GM12878 (cell line): ENCODE data around the gene ARMC2. TPM values are rescaled to one million over a fixed set of nuclear protein-coding genes. Genes with fewer than 3 reads are reported as not detected.

Experiments used
- ATAC-seq: fragments of 200-7000 bp; cut with Tn5 transposase; 3 replicates; pipeline ENCODE4 v1.9.1; 2020; ENCODE audit warnings: mild to moderate bottlenecking, moderate library complexity
- BruUV-seq: library from RNA; stranded (reverse); fragments of 400-500 nt; replicated peaks from 2 replicates; lab custom pipeline; 2021; lab: Mats Ljungman, UMichigan
- CTCF ChIA-PET: fragments of 300-600 bp; sonication (Branson Sonifier 250); formaldehyde crosslinking; extraction: SDS; loops from one replicate; lab custom pipeline; 2021; ENCODE audit warnings: inconsistent platforms; lab: Yijun Ruan, JAX
- POLR2A ChIA-PET: fragments of 350-600 bp; formaldehyde crosslinking; extraction: SDS; loops from one replicate; lab custom pipeline; 2021; ENCODE audit warnings: inconsistent platforms; lab: Charles Lee
- RAD21 ChIA-PET: fragments of 300-600 bp; sonication (Branson Sonifier 250); formaldehyde crosslinking; loops from one replicate; lab custom pipeline; 2023; ENCODE audit warnings: antibody characterized with exemption; ENCODE audit not compliant: unreplicated experiment; lab: Charles Lee
- SMC1A ChIA-PET: fragments of 300-600 bp; sonication (Branson Sonifier 250); formaldehyde crosslinking; loops from one replicate; lab custom pipeline; 2023; ENCODE audit not compliant: unreplicated experiment, uncharacterized antibody; lab: Charles Lee
- DNase-seq: peaks from one replicate; pipeline ENCODE4 v3.0.0-alpha.2; 2011; ENCODE audit warnings: low read depth, low spot score
- FAIRE-seq: peaks from 3 replicates; lab custom pipeline; 2011; peaks lifted over from hg19 to GRCh38; lab: Jason Lieb, UNC
- H2AFZ ChIP-seq: 2 replicates; pipeline ENCODE4 v1.6.0; 2011; ENCODE audit warnings: low read depth, low read length, control low read depth; ENCODE audit not compliant: control insufficient read depth
- H3K27ac ChIP-seq: 2 replicates; pipeline ENCODE4 v1.5.1; 2011; ENCODE audit warnings: control low read depth; ENCODE audit not compliant: control insufficient read depth, insufficient read depth
- H3K27me3 ChIP-seq, 2 experiments: replicated peaks in 1 of 2; 2 replicates each; pipeline versions ENCODE4 v1.6.0 to v1.6.1; 2011; ENCODE audit warnings: low read length in 1 of 2; ENCODE audit not compliant: control insufficient read depth in 2 of 2, insufficient read depth in 2 of 2
- H3K36me3 ChIP-seq, 2 experiments: 2 replicates each; pipeline ENCODE4 v1.5.1; 2011; ENCODE audit warnings: low read length in 1 of 2; ENCODE audit not compliant: control insufficient read depth in 2 of 2, insufficient read depth in 2 of 2
- H3K4me1 ChIP-seq: 2 replicates; pipeline ENCODE4 v1.6.1; 2011; ENCODE audit warnings: mild to moderate bottlenecking, low read length, moderate library complexity, mixed read lengths; ENCODE audit not compliant: control insufficient read depth, insufficient read depth
- H3K4me2 ChIP-seq: 2 replicates; pipeline ENCODE4 v1.6.0; 2011; ENCODE audit warnings: control low read depth; ENCODE audit not compliant: control insufficient read depth, insufficient read depth
- H3K4me3 ChIP-seq: fragments of 200-600 bp; sonication (generic); 2 replicates; pipeline ENCODE4 v1.5.1; 2016
- H3K79me2 ChIP-seq: 2 replicates; pipeline ENCODE4 v1.6.0; 2011; ENCODE audit warnings: low read length; ENCODE audit not compliant: control insufficient read depth, insufficient read depth
- H3K9ac ChIP-seq: 2 replicates; pipeline ENCODE4 v1.8.0; 2011; ENCODE audit warnings: low read length, control low read depth, mixed read lengths; ENCODE audit not compliant: control insufficient read depth, insufficient read depth
- H3K9me3 ChIP-seq: replicated peaks from 3 replicates; pipeline ENCODE4 v1.5.1; 2011; ENCODE audit warnings: mild to moderate bottlenecking, low read length; ENCODE audit not compliant: control insufficient read depth, insufficient read depth
- H4K20me1 ChIP-seq: 2 replicates; pipeline ENCODE4 v1.6.0; 2011; ENCODE audit not compliant: control insufficient read depth, insufficient read depth
- BHLHE40 ChIP-seq, 2 experiments: fragments of 450-650 bp in 1 of 2; IDR thresholded peaks; 2 replicates each; pipeline ENCODE4 v1.6.1; 2011 to 2017; ENCODE audit warnings: low read depth in 2 of 2, borderline replicate concordance in 1 of 2, improper control_type of control experiment in 1 of 2, low read length in 1 of 2, mild to moderate bottlenecking in 1 of 2
- FOXK2 ChIP-seq: fragments of 450-650 bp; IDR thresholded peaks from 2 replicates; pipeline ENCODE4 v1.6.1; 2017; ENCODE audit warnings: mild to moderate bottlenecking, moderate library complexity
- PAX8 ChIP-seq: fragments of 450-650 bp; IDR thresholded peaks from 2 replicates; pipeline ENCODE4 v1.6.1; 2017; ENCODE audit warnings: mild to moderate bottlenecking, moderate library complexity
- ZZZ3 ChIP-seq: IDR thresholded peaks from 2 replicates; pipeline ENCODE4 v1.6.1; 2011; ENCODE audit warnings: low read depth; ENCODE audit not compliant: control insufficient read depth, insufficient read length
- WGBS: methylation state at CpG from one replicate; pipeline ENCODE4 v1.1.6; 2016; ENCODE audit warnings: low lambda C conversion rate; ENCODE audit not compliant: insufficient replicate concordance, insufficient coverage; ENCODE audit errors: missing lambda C conversion rate; 5-methylcytosine and 5-hydroxymethylcytosine counted together
- in situ Hi-C: fragments of 300-500 bp; cut with MboI; formaldehyde crosslinking; loops from 9 replicates; pipeline ENCODE4 v1.14.3; 2018; ENCODE audit warnings: mixed read lengths
- intact Hi-C: fragments of 100-400 bp; cut with micrococcal nuclease; formaldehyde crosslinking; loops from one replicate; pipeline ENCODE4 v1.14.2; 2022; ENCODE audit not compliant: unreplicated experiment
- polyA plus RNA-seq, 11 experiments: library from polyadenylated mRNA; depleted of rRNA in 4 of 11; unstranded in 6 of 11; stranded (reverse) in 5 of 11; fragments of >200 nt; fragmentation: Nextera tagmentation in 4 of 11; fragmentation: Illumina TruSeq in 1 of 11; extraction: Ambion mirVana in 4 of 11; extraction: Trizol in 1 of 11; gene quantifications; 1 replicate in 1 of 11; 2 replicates in 10 of 11; pipeline versions ENCODE4 v1.2.1 to v1.2.3, GENCODE V29; 2011 to 2016; ENCODE audit warnings: inconsistent platforms in 2 of 11, missing spikeins in 2 of 11, low read depth in 1 of 11
- total RNA-seq, 4 experiments: library from RNA; depleted of rRNA in 3 of 4; stranded (reverse); fragments of >200 nt in 3 of 4; fragmentation: Illumina TruSeq in 1 of 4; extraction: Trizol in 1 of 4; gene quantifications; 2 replicates each; pipeline versions ENCODE4 v1.2.1 to v1.2.3, GENCODE V29; 2013 to 2021
- TF ChIP-seq, protein P1 (sequence below): IDR thresholded peaks from 2 replicates; pipeline ENCODE4 v1.6.1; 2011; ENCODE audit warnings: low read depth, low read length, improper control_type of control experiment, borderline replicate concordance
- TF ChIP-seq, protein P2 (sequence below): IDR thresholded peaks from 2 replicates; pipeline ENCODE4 v1.6.1; 2011; ENCODE audit warnings: low read depth, mild to moderate bottlenecking, low read length, moderate library complexity, borderline replicate concordance; ENCODE audit errors: extremely low read depth

Gene ARMC2
- total and polyA plus RNA-seq, 10 of the 15 experiments (the other 5 are each of a cell fraction or from before 2014, with no cell fraction given), result 0.06 to 0.33 (median 0.21) TPM; not detected in 5

- no peak overlapping the region for H2AFZ ChIP-seq
- H3K79me2 ChIP-seq, result no peaks in the 10 kb centered on the region
- no peak overlapping the region for H3K9ac ChIP-seq
- no peaks in the 10 kb centered on the region for H3K36me3 ChIP-seq
- 37% methylated on average over 12 of the region's 12 CpGs for WGBS
- intact Hi-C loops (no loop called here), in situ Hi-C loops (no loop called here)
- CTCF ChIA-PET, result interaction anchor here (0.8 kb wide), 1 partner anchor 128 kb away, joined by 3 read pairs; no protein-coding TSS in a partner anchor
- no peak overlapping the region for H3K27ac ChIP-seq
- no peaks in the 10 kb centered on the region for H4K20me1 ChIP-seq
- H3K27me3 ChIP-seq, result peaks cover 2 to 18% of the 10 kb centered on the region in 2 experiments; a peak in 3 of 4 replicates
- no peak for FAIRE-seq
- no peaks in the 10 kb centered on the region for H3K9me3 ChIP-seq
- ATAC-seq, result no peak
- DNase-seq, result no peak
- no TSS peak for BruUV-seq
- no peaks in the 10 kb centered on the region for H3K4me1 ChIP-seq
- TF ChIP-seq, protein P1, sequence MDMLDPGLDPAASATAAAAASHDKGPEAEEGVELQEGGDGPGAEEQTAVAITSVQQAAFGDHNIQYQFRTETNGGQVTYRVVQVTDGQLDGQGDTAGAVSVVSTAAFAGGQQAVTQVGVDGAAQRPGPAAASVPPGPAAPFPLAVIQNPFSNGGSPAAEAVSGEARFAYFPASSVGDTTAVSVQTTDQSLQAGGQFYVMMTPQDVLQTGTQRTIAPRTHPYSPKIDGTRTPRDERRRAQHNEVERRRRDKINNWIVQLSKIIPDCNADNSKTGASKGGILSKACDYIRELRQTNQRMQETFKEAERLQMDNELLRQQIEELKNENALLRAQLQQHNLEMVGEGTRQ, result no peak
- TF ChIP-seq, protein P2, sequence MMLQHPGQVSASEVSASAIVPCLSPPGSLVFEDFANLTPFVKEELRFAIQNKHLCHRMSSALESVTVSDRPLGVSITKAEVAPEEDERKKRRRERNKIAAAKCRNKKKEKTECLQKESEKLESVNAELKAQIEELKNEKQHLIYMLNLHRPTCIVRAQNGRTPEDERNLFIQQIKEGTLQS, result no peak
- TF ChIP-seq PAX8 (no peak), BHLHE40 (IDR thresholded peaks at IDR 0.05; ENCODE audit: borderline replicate concordance in 1 of 2, low read depth in 2 of 2, low read length in 1 of 2) (no peak), ZZZ3 (no peak), FOXK2 (no peak)
- POLR2A ChIA-PET, result no interaction called here
- no peak overlapping the region for H3K4me2 ChIP-seq
- H3K4me3 ChIP-seq, result no peak overlapping the region
- RAD21 ChIA-PET, result no interaction called here
- SMC1A ChIA-PET, result interaction anchor here (1.1 kb wide), 1 partner anchor 29 kb away, joined by 4 read pairs; no protein-coding TSS in a partner anchor
These were observed 96.8 kb downstream of the ARMC2 start for GRCh38 chr6:108944707-108945680.
